GM12878 (cell line): ENCODE data around the gene MN1. TPM values are rescaled to one million over a fixed set of nuclear protein-coding genes. Genes with fewer than 3 reads are reported as not detected.

Experiments used
- ATAC-seq: fragments of 200-7000 bp; cut with Tn5 transposase; 3 replicates; pipeline ENCODE4 v1.9.1; 2020; ENCODE audit warnings: mild to moderate bottlenecking, moderate library complexity
- BruUV-seq: library from RNA; stranded (reverse); fragments of 400-500 nt; replicated peaks from 2 replicates; lab custom pipeline; 2021; lab: Mats Ljungman, UMichigan
- CTCF ChIA-PET: fragments of 300-600 bp; sonication (Branson Sonifier 250); formaldehyde crosslinking; extraction: SDS; loops from one replicate; lab custom pipeline; 2021; ENCODE audit warnings: inconsistent platforms; lab: Yijun Ruan, JAX
- POLR2A ChIA-PET: fragments of 350-600 bp; formaldehyde crosslinking; extraction: SDS; loops from one replicate; lab custom pipeline; 2021; ENCODE audit warnings: inconsistent platforms; lab: Charles Lee
- RAD21 ChIA-PET: fragments of 300-600 bp; sonication (Branson Sonifier 250); formaldehyde crosslinking; loops from one replicate; lab custom pipeline; 2023; ENCODE audit warnings: antibody characterized with exemption; ENCODE audit not compliant: unreplicated experiment; lab: Charles Lee
- SMC1A ChIA-PET: fragments of 300-600 bp; sonication (Branson Sonifier 250); formaldehyde crosslinking; loops from one replicate; lab custom pipeline; 2023; ENCODE audit not compliant: unreplicated experiment, uncharacterized antibody; lab: Charles Lee
- DNase-seq: peaks from one replicate; pipeline ENCODE4 v3.0.0-alpha.2; 2011; ENCODE audit warnings: low read depth, low spot score
- FAIRE-seq: peaks from 3 replicates; lab custom pipeline; 2011; peaks lifted over from hg19 to GRCh38; lab: Jason Lieb, UNC
- H2AFZ ChIP-seq: 2 replicates; pipeline ENCODE4 v1.6.0; 2011; ENCODE audit warnings: low read depth, low read length, control low read depth; ENCODE audit not compliant: control insufficient read depth
- H3K27ac ChIP-seq: 2 replicates; pipeline ENCODE4 v1.5.1; 2011; ENCODE audit warnings: control low read depth; ENCODE audit not compliant: control insufficient read depth, insufficient read depth
- H3K27me3 ChIP-seq, 2 experiments: replicated peaks in 1 of 2; 2 replicates each; pipeline versions ENCODE4 v1.6.0 to v1.6.1; 2011; ENCODE audit warnings: low read length in 1 of 2; ENCODE audit not compliant: control insufficient read depth in 2 of 2, insufficient read depth in 2 of 2
- H3K36me3 ChIP-seq, 2 experiments: 2 replicates each; pipeline ENCODE4 v1.5.1; 2011; ENCODE audit warnings: low read length in 1 of 2; ENCODE audit not compliant: control insufficient read depth in 2 of 2, insufficient read depth in 2 of 2
- H3K4me1 ChIP-seq: 2 replicates; pipeline ENCODE4 v1.6.1; 2011; ENCODE audit warnings: mild to moderate bottlenecking, low read length, moderate library complexity, mixed read lengths; ENCODE audit not compliant: control insufficient read depth, insufficient read depth
- H3K4me2 ChIP-seq: 2 replicates; pipeline ENCODE4 v1.6.0; 2011; ENCODE audit warnings: control low read depth; ENCODE audit not compliant: control insufficient read depth, insufficient read depth
- H3K4me3 ChIP-seq: fragments of 200-600 bp; sonication (generic); 2 replicates; pipeline ENCODE4 v1.5.1; 2016
- H3K79me2 ChIP-seq: 2 replicates; pipeline ENCODE4 v1.6.0; 2011; ENCODE audit warnings: low read length; ENCODE audit not compliant: control insufficient read depth, insufficient read depth
- H3K9ac ChIP-seq: 2 replicates; pipeline ENCODE4 v1.8.0; 2011; ENCODE audit warnings: low read length, control low read depth, mixed read lengths; ENCODE audit not compliant: control insufficient read depth, insufficient read depth
- H3K9me3 ChIP-seq: replicated peaks from 3 replicates; pipeline ENCODE4 v1.5.1; 2011; ENCODE audit warnings: mild to moderate bottlenecking, low read length; ENCODE audit not compliant: control insufficient read depth, insufficient read depth
- H4K20me1 ChIP-seq: 2 replicates; pipeline ENCODE4 v1.6.0; 2011; ENCODE audit not compliant: control insufficient read depth, insufficient read depth
- ATF7 ChIP-seq: fragments of 450-650 bp; IDR thresholded peaks from 2 replicates; pipeline ENCODE4 v1.6.1; 2016; ENCODE audit warnings: low read depth, mild to moderate bottlenecking
- BHLHE40 ChIP-seq, 2 experiments: fragments of 450-650 bp in 1 of 2; IDR thresholded peaks; 2 replicates each; pipeline ENCODE4 v1.6.1; 2011 to 2017; ENCODE audit warnings: low read depth in 2 of 2, borderline replicate concordance in 1 of 2, improper control_type of control experiment in 1 of 2, low read length in 1 of 2, mild to moderate bottlenecking in 1 of 2
- CEBPB ChIP-seq, 2 experiments: fragments of 150-350 bp in 1 of 2; IDR thresholded peaks; 2 replicates each; pipeline ENCODE4 v1.6.1; 2012 to 2014; ENCODE audit warnings: low read depth in 2 of 2, low read length in 2 of 2, borderline replicate concordance in 1 of 2, inconsistent platforms in 1 of 2
- EP300 ChIP-seq, 2 experiments: fragments of 150-350 bp in 1 of 2; IDR thresholded peaks; 2 replicates each; pipeline ENCODE4 v1.6.1; 2011 to 2012; ENCODE audit warnings: low read depth in 2 of 2, low read length in 2 of 2, borderline replicate concordance in 1 of 2, improper control_type of control experiment in 1 of 2, inconsistent platforms in 1 of 2; ENCODE audit not compliant: control insufficient read depth in 1 of 2
- ETV6 ChIP-seq, 2 experiments: fragments of 450-650 bp in 1 of 2; IDR thresholded peaks in 1 of 2; conservative IDR thresholded peaks in 1 of 2; 2 replicates each; pipeline ENCODE4 v1.6.1; 2014; ENCODE audit warnings: antibody characterized with exemption in 1 of 2, borderline replicate concordance in 1 of 2, low read depth in 1 of 2, mild to moderate bottlenecking in 1 of 2, moderate library complexity in 1 of 2
- FOS ChIP-seq: IDR thresholded peaks from 3 replicates; pipeline ENCODE4 v1.6.1; 2011; ENCODE audit warnings: borderline replicate concordance; ENCODE audit not compliant: insufficient read length; ENCODE audit errors: extremely low read depth
- LARP7 ChIP-seq: fragments of 450-650 bp; IDR thresholded peaks from 2 replicates; pipeline ENCODE4 v1.6.1; 2017; ENCODE audit warnings: mild to moderate bottlenecking
- POLR2AphosphoS5 ChIP-seq: IDR thresholded peaks from 2 replicates; pipeline ENCODE4 v1.6.1; 2011; ENCODE audit warnings: mild to moderate bottlenecking, low read length, inconsistent platforms
- RAD51 ChIP-seq: fragments of 450-650 bp; IDR thresholded peaks from 2 replicates; pipeline ENCODE4 v1.6.1; 2016; ENCODE audit warnings: moderate library complexity, mild to moderate bottlenecking, inconsistent platforms
- RBBP5 ChIP-seq: fragments of 200-600 bp; sonication (generic); conservative IDR thresholded peaks from 2 replicates; pipeline ENCODE4 v1.6.1; 2016
- RCOR1 ChIP-seq: conservative IDR thresholded peaks from 2 replicates; pipeline ENCODE4 v1.6.1; 2012; ENCODE audit warnings: low read depth, low read length, improper control_type of control experiment
- TCF12 ChIP-seq: IDR thresholded peaks from 2 replicates; pipeline ENCODE4 v1.6.1; 2011; ENCODE audit warnings: low read depth, mild to moderate bottlenecking, low read length
- TCF7 ChIP-seq: IDR thresholded peaks from 2 replicates; pipeline ENCODE4 v1.6.1; 2014; ENCODE audit warnings: antibody characterized with exemption, borderline replicate concordance
- ZBED1 ChIP-seq: IDR thresholded peaks from 2 replicates; pipeline ENCODE4 v1.6.1; 2016; ENCODE audit warnings: borderline replicate concordance
- WGBS: methylation state at CpG from one replicate; pipeline ENCODE4 v1.1.6; 2016; ENCODE audit warnings: low lambda C conversion rate; ENCODE audit not compliant: insufficient replicate concordance, insufficient coverage; ENCODE audit errors: missing lambda C conversion rate; 5-methylcytosine and 5-hydroxymethylcytosine counted together
- in situ Hi-C: fragments of 300-500 bp; cut with MboI; formaldehyde crosslinking; loops from 9 replicates; pipeline ENCODE4 v1.14.3; 2018; ENCODE audit warnings: mixed read lengths
- intact Hi-C: fragments of 100-400 bp; cut with micrococcal nuclease; formaldehyde crosslinking; loops from one replicate; pipeline ENCODE4 v1.14.2; 2022; ENCODE audit not compliant: unreplicated experiment
- polyA plus RNA-seq, 11 experiments: library from polyadenylated mRNA; depleted of rRNA in 4 of 11; unstranded in 6 of 11; stranded (reverse) in 5 of 11; fragments of >200 nt; fragmentation: Nextera tagmentation in 4 of 11; fragmentation: Illumina TruSeq in 1 of 11; extraction: Ambion mirVana in 4 of 11; extraction: Trizol in 1 of 11; gene quantifications; 1 replicate in 1 of 11; 2 replicates in 10 of 11; pipeline versions ENCODE4 v1.2.1 to v1.2.3, GENCODE V29; 2011 to 2016; ENCODE audit warnings: inconsistent platforms in 2 of 11, missing spikeins in 2 of 11, low read depth in 1 of 11
- total RNA-seq, 4 experiments: library from RNA; depleted of rRNA in 3 of 4; stranded (reverse); fragments of >200 nt in 3 of 4; fragmentation: Illumina TruSeq in 1 of 4; extraction: Trizol in 1 of 4; gene quantifications; 2 replicates each; pipeline versions ENCODE4 v1.2.1 to v1.2.3, GENCODE V29; 2013 to 2021

The MN1 gene
- total and polyA plus RNA-seq, 10 of the 15 experiments (the other 5 are each of a cell fraction or from before 2014, with no cell fraction given) = under 0.01 to 0.24 (median 0.03) TPM; not detected in 3

DNA sequence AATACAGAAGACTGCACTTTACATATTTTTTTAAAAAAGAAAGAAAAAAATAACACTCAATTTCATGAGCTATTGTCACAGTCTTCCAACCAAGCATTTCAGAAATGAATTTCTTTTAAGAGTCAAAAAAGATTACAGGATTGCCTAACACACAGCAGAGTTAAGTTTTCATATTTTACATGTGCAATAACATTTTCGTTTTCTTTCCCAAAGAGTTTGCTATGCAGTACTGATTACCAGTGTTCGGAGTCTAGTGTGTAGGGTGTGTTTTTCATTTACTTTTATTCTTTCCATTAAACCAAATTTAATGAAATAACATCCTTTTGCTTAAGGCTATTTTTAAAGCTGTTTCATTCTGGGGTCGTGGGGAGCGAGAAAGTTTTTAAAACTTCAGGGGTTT, 53.2 kb downstream of the MN1 start:
- Histone ChIP-seq H2AFZ (no peak overlapping the region), H3K27ac (no peak overlapping the region), H4K20me1 (no peaks in the 10 kb centered on the region), H3K36me3 (no peaks in the 10 kb centered on the region), H3K9me3 (no peaks in the 10 kb centered on the region), H3K4me3 (no peak overlapping the region), H3K27me3 (peaks cover 0 to 1% of the 10 kb centered on the region in 2 experiments; a peak in 2 of 4 replicates), H3K79me2 (no peaks in the 10 kb centered on the region), H3K4me2 (no peak overlapping the region), H3K4me1 (no peaks in the 10 kb centered on the region), H3K9ac (no peak overlapping the region)
- 12% methylated on average over 4 of the region's 4 CpGs for WGBS
- TF ChIP-seq FOS (no peak), POLR2AphosphoS5 (no peak), RBBP5 (no peak), EP300 (IDR thresholded peaks at IDR 0.05; ENCODE audit: borderline replicate concordance in 1 of 2, control insufficient read depth in 1 of 2, low read depth in 2 of 2, low read length in 2 of 2) (no peak), ZBED1 (no peak), RCOR1 (no peak), CEBPB (IDR thresholded peaks at IDR 0.05; ENCODE audit: borderline replicate concordance in 1 of 2, low read depth in 2 of 2, low read length in 2 of 2) (no peak), TCF12 (no peak), BHLHE40 (IDR thresholded peaks at IDR 0.05; ENCODE audit: borderline replicate concordance in 1 of 2, low read depth in 2 of 2, low read length in 1 of 2) (no peak), ATF7 (no peak), LARP7 (no peak), TCF7 (no peak), ETV6 (conservative IDR thresholded peaks at IDR 0.05 in 1 of 2, IDR thresholded peaks at IDR 0.05 in 1 of 2; ENCODE audit: borderline replicate concordance in 1 of 2, low read depth in 1 of 2) (no peak), RAD51 (no peak)
- in situ Hi-C loops = no loop called here
- intact Hi-C loops = no loop called here
- ChIA-PET RAD21 (no interaction called here), POLR2A (no interaction called here), CTCF (interaction anchor here (1.1 kb wide), 1 partner anchor 88 kb away, joined by 3 read pairs; no protein-coding TSS in a partner anchor), SMC1A (no interaction called here)
- ATAC-seq (no peak), FAIRE-seq (no peak), DNase-seq (no peak)
- BruUV-seq = no TSS peak
